DMS53 (cell line): Measurements from ENCODE around the gene AGTRAP.

Experiments
- DNase-seq: peaks from one replicate; lab custom pipeline; 2025; lab: John Stamatoyannopoulos, UW

AGTRAP gene

DNA sequence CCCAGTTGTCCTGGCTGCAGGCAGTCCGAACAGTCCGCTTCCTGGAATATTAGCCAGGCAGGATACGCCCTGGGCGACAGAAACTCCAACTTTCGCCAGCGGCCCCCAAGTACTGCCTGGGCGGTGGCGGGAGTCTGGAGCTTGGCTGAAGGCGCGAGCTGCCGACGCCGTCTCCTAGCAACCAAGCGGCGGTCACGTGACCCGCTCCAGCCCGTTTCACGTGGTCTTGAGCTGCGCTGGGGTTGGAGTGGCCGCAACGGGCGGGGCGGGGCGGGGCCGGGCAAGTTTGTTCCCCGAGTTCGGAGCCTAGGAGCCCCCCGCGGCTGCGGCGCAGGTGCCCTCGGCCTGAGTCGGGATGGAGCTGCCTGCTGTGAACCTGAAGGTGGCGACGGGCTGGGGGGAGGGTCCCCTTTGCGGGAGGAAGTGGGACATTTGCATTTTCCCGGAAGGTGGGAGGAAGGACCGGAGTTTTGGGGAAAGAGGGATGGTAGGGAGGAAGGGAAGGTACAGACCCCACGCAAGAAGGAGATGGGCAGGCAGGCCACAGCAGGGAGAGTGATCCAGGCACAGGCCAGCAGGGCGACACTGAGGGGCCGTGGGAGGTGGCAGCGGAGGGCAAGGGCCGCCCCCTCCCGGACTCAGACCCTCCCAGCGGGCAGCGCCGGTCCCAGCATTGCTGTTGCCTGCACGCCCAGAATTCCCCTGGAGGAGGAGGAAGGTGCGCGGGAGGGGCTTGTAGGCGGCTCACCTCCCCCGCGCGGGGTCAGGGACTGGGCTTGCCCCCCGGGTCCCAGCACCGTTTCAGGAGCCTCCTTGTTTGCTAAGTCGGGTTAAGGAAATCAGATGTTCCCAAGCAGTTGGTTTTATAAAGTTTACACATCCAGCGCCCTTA, at the start of gene AGTRAP:
Gene AGTRAP, plus strand, starts transcription at position 283 of the 892 bp plus-strand sequence. Its CDS starts 73 bp downstream, at position 356.
- DNase-seq = peak; percentile 96

DNA sequence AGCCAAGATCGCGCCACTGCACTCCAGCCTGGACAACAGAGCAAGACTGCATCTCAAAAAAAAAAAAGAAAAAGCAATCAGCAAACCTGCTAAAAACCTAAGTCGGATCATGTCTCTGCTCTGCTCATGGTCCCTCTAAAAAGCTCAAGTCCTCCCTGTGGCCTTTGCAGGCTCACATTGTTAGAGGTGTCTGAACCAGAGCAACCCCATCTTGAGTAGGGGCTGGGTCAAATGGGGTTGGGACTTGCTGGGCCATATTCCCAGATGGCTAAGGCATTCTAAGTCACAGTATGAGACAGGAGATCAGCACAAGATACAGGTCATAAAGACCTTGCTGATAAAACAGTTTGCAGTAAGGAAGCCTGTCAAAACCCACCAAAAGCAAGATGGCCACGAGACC, 47.4 kb upstream of the AGTRAP start:
- no peak for DNase-seq

DNA sequence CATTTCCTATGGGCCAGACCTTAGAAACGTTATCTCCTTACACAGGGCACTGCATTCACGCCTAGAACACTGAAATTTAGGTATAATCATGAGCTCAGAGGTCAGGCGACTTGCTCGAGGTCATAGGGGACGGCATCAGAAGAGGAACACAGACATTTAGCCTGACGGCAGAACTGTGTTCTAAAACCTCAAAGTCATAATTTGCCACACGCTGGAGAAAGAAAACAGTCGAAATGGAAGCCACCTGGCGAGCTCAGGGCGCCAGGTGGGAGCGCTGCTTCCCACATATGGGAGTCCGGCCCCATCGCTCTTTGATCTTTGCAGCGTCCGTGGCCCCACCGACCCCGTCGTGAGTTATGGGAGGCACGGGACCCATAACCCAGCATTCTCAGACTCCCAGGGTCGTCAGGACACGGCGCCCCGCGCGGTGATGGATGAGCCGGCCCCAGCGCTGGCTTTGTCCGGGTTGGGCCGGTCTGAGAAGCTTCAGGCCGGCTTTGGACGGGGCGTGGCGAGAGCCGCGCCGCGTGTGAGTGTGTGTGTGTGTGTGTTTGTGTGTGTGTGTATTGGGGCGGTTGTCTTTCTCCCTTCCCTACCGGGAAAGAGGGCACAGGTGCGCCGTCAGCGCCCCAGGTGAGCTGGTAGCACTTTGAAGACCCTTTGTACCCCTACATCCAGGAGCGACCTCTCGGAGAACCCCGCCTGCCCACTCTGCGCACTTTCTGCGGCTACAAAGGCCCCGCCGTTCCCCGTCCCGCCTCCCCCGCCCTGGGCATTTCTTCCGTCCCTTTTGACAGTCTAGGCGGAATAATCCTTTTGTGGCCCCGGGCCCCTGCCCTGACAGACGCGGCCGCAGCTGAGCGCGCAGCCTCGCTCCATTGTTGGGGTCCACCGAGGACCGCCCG, 45.3 kb upstream of the AGTRAP start:
- peak; percentile 75 for DNase-seq

- DNase-seq = peak; percentile 66
These were observed 44.5 kb upstream of the AGTRAP start, which contains the start of gene DRAXIN for GRCh38 chr1:11691302-11691914. Gene DRAXIN (plus strand): TSS chr1:11691710. CDS start chr1:11706259, 14,549 bp downstream.

GRCh38 chr1:11691928-11692711, 43.8 kb upstream of the AGTRAP start:
- DNase-seq = no peak

- DNase-seq = peak; percentile 43
These were observed 42.8 kb upstream of the AGTRAP start for GRCh38 chr1:11693024-11693590.

DNA sequence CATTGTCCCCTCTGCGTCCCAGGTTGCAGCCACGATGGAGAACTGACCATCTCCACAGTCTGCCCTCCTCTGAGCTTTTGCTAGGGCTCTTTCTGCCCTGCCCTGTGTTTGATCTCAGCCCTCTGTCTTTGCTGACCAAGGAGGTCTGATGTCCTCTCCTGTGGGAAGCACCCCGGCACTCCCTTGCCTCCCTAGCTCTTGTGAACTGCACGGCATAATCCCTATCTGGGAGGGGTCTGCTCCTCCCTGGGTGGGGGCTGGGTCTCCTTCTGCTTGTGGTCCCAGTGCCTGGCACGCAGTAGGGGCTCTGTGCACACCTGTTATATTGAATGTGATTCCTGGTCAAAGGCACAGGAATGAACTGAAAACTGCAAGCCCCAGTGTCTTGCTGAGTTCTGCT, 42.0 kb upstream of the AGTRAP start:
- no peak for DNase-seq

DNA sequence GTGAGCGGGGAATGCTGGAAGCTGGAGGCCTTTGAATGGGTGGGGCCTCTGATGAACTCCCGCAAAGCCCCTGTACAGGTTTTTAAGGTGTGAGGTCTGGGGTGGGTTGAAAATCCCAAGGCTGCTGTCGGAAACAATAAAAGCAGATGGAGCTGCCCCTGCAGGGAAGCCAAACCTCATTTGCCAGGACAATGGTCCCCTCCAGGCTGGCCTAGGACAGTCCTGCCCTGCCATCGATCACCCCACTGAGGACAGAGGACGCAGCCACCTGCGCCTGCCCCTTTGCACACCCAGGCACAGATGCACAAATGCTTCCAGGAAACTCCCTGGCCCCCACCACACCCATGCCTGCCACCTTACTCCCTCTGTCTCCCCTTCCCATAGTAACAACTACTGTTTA, 40.1 kb upstream of the AGTRAP start:
- no peak for DNase-seq

DNA sequence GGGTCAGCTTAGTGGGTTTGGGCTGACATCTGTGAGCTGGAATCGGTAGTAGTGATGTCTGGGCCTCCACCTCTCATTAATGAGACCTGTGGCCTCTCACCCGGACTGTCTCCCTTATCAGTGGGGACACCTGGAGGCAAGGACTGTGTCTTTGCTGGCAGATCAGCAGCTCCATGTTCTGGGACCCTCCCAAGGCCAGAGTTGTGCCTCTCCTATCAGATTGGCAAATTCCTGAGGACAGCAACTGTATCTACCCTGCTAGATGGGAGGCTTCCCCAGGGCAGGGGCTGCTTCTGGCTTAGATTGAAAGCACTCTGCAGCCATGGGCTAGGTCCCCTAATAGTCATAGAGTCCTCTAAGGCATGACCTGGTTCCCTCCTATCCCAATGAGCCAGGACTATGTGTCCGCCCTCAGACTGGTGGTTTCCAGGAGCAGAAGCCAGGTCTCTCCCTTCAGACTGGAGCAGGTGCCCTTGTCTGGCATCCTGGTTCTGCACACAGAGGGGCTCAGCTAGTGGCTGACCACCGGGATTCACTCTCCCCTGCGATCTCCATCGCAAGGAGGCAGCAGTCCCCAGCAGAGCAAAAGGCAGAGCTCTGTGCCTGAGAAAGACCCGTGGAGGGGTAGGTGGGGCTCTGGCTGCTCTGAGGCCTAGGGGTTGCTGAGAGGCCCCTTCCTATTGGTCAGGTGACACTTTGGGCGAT, 38.6 kb upstream of the AGTRAP start:
- no peak for DNase-seq

DNA sequence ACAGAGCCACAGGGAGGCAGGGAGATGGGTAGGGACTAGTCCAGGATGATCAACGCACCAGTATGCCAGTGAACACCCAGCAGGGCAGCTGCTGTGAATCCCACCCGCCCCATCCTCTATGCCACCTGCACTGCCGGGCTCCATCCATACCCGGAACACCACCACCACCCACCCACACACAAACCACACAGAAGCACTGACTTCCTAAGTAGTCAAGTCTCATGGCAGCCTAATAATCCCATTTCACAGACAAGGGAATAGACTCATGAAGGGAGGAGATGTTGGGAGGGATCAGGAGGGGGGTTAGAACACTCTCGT, 38.1 kb upstream of the AGTRAP start:
- DNase-seq = no peak

DNA sequence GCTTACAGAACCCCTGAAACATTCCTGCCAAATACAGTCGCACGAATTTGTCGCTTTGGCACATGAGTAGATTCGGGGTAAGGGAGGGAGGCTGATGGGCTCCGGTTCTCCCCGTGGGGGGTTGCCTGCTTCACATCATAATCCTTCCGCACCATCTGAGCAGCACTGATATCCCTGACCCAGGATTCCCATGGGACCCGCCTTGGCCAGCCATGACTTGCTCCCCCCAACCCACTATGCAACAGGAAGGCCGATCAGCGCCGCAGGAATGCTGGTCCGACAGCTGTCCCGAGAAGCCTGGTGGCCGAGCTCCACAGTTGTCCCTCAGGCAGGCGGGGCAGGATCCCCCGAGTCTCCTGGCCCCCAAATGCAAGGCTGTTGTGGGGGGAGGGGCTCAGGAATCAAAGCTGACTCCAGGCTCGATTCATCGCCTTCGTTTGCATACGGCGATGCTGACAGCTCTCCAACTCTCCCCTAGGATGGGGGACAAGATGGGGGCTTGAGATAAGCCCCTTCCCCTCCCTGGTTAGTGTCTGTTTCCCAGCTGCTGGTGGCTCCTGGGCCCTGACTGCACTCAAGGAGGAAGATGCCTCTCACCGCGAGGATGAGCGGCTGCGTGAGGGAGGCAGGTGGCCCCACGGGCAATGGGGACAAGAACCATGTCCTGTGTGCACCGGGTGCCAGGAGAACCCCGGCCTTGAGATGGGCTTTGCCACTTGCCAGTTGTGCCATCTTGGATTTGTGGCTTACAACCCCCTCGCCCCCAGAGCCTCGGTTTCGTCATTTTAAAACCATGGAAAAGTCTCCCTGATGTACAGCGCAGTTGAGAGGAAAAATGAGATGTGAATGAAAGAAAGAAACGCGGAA, 35.1 kb upstream of the AGTRAP start:
- DNase-seq = no peak

GRCh38 chr1:11701551-11701961, 34.4 kb upstream of the AGTRAP start:
- DNase-seq = peak; percentile 46

- DNase-seq = no peak
These were observed 33.7 kb upstream of the AGTRAP start for GRCh38 chr1:11701981-11702803.

- DNase-seq = no peak
These were observed 32.4 kb upstream of the AGTRAP start for GRCh38 chr1:11703357-11704193.

DNA sequence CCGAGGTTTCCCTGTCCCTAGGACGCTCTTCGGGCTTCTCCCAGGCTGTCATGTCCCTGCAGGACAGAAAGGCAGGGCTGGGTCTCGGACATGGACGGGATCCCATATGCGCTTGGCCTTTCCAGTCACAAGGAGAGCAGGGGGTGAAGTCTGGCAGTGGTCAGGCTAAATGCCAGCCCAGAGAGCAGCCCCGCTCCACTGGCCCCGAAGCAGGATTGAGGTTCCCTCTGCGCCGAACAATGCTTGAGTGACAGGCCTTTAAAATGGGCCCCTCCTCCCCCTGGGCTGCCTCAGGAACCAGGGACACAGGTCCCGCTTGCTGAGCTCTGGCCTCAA, 31.8 kb upstream of the AGTRAP start:
- DNase-seq = no peak

DNA sequence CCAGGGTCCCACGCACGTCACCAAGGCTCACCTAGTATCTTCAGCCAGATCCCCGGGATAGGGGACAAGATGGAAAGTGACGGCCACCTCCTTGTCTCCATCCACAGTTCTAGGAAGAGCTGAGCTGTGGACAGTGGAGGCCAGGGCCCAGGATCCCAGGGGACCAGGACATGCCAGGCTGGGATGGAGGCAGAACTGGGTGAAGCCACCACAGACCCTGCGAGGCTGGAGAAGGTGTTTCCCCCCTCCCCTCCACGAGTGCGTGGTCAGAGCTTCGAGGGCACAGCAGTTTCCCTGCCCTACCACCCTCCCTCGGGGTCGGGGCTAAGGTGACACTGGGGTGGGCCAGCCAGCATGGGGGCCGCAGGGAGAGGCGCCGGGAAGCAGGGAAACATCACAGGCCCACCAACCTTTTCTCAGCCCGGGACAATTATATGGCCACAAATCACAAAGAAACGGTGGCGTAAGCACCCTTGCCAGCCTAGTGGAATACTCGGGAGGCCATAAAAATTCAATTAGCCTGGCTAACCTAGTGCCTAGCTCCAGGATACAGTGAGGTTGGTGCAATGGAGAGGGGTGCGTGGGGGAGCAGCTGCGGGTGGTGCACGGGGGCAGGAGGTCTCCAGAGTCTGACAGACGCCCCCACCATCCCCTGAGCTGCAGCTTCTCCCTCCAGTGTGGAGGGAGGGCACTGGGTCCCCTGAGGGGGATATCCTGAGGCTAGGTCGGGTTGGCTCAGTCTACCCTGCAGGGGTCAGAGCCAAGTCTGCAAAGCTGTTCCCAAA, 31.1 kb upstream of the AGTRAP start:
- DNase-seq = no peak

GRCh38 chr1:11705596-11705995, 30.3 kb upstream of the AGTRAP start:
- DNase-seq = no peak
